ENCODE results near the gene CERS1. TPM values are rescaled to one million over a fixed set of nuclear protein-coding genes. Genes with fewer than 3 reads are reported as not detected.

CERS1 gene
- total RNA-seq, 2 experiments from 2014 or later: not detected

- Histone ChIP-seq H3K27ac (ENCODE audit: low read depth in 1 of 2, low read length in 2 of 2) (no peak overlapping the region), H3K9me3 (ENCODE audit: control insufficient read depth in 1 of 2, insufficient read depth in 1 of 2, low read length in 2 of 2) (no peaks in the 10 kb centered on the region), H3K36me3 (ENCODE audit: insufficient read depth, low read length) (peaks cover 99% of the 10 kb centered on the region), H3K4me1 (ENCODE audit: insufficient read depth, low read length) (no peaks in the 10 kb centered on the region), H3K4me3 (ENCODE audit: low read length) (no peak overlapping the region), H3K27me3 (ENCODE audit: control insufficient read depth in 1 of 2, insufficient read depth in 2 of 2, low read length in 2 of 2) (no peaks in the 10 kb centered on the region)
- intact Hi-C loops (cut with DNase I, micrococcal nuclease): no loop called here
- ATAC-seq (ENCODE audit: poor library complexity) (no peak), DNase-seq (no peak)
- Mint-ChIP-seq H3K27me3 (no peaks in the 10 kb centered on the region), H3K4me1 (ENCODE audit: low read depth) (no peaks in the 10 kb centered on the region), H3K9me3 (no peaks in the 10 kb centered on the region), H3K4me3 (no peak overlapping the region), H3K36me3 (ENCODE audit: low read depth) (peaks cover 93% of the 10 kb centered on the region), H3K27ac (no peak overlapping the region)
- CTCF ChIA-PET: no interaction called here
- POLR2A ChIA-PET: no interaction called here
- TF ChIP-seq CTCF (IDR thresholded peaks at IDR 0.05): no peak
These were observed 38.7 kb downstream of the CERS1 start for GRCh38 chr19:18857223-18857622.

GRCh38 chr19:18856385-18857126 is 39.4 kb downstream of the CERS1 start:
- H3K9me3 Mint-ChIP-seq: no peaks in the 10 kb centered on the region
- POLR2A ChIA-PET: no interaction called here
- no peaks in the 10 kb centered on the region for H3K4me1 ChIP-seq (ENCODE audit: insufficient read depth, low read length)
- no peaks in the 10 kb centered on the region for H3K4me1 Mint-ChIP-seq (ENCODE audit: low read depth)
- peaks cover 93% of the 10 kb centered on the region for H3K36me3 Mint-ChIP-seq (ENCODE audit: low read depth)
- H3K27me3 Mint-ChIP-seq: no peaks in the 10 kb centered on the region
- no peak overlapping the region for H3K4me3 ChIP-seq (ENCODE audit: low read length)
- DNase-seq (no peak), ATAC-seq (ENCODE audit: poor library complexity) (no peak)
- no peak overlapping the region for H3K27ac ChIP-seq (ENCODE audit: low read depth in 1 of 2, low read length in 2 of 2)
- no peak overlapping the region for H3K4me3 Mint-ChIP-seq
- peaks cover 99% of the 10 kb centered on the region for H3K36me3 ChIP-seq (ENCODE audit: insufficient read depth, low read length)
- intact Hi-C loops (cut with DNase I, micrococcal nuclease): no loop called here
- H3K9me3 ChIP-seq (ENCODE audit: control insufficient read depth in 1 of 2, insufficient read depth in 1 of 2, low read length in 2 of 2): no peaks in the 10 kb centered on the region
- TF ChIP-seq CTCF (IDR thresholded peaks at IDR 0.05): no peak
- no peaks in the 10 kb centered on the region for H3K27me3 ChIP-seq (ENCODE audit: control insufficient read depth in 1 of 2, insufficient read depth in 2 of 2, low read length in 2 of 2)
- no peak overlapping the region for H3K27ac Mint-ChIP-seq
- CTCF ChIA-PET: interaction anchor here (1.4 kb wide), 1 partner anchor 10 kb away, joined by 3 read pairs; no protein-coding TSS in a partner anchor

GRCh38 chr19:18855647-18856384 is 40.1 kb downstream of the CERS1 start:
- Histone ChIP-seq H3K9me3 (ENCODE audit: control insufficient read depth in 1 of 2, insufficient read depth in 1 of 2, low read length in 2 of 2) (no peaks in the 10 kb centered on the region), H3K4me1 (ENCODE audit: insufficient read depth, low read length) (no peaks in the 10 kb centered on the region), H3K4me3 (ENCODE audit: low read length) (no peak overlapping the region), H3K36me3 (ENCODE audit: insufficient read depth, low read length) (peaks cover 99% of the 10 kb centered on the region), H3K27ac (ENCODE audit: low read depth in 1 of 2, low read length in 2 of 2) (no peak overlapping the region), H3K27me3 (ENCODE audit: control insufficient read depth in 1 of 2, insufficient read depth in 2 of 2, low read length in 2 of 2) (no peaks in the 10 kb centered on the region)
- no peaks in the 10 kb centered on the region for H3K4me1 Mint-ChIP-seq (ENCODE audit: low read depth)
- H3K4me3 Mint-ChIP-seq: no peak overlapping the region
- H3K27me3 Mint-ChIP-seq: no peaks in the 10 kb centered on the region
- DNase-seq (no peak), ATAC-seq (ENCODE audit: poor library complexity) (no peak)
- TF ChIP-seq CTCF (IDR thresholded peaks at IDR 0.05): no peak
- ChIA-PET CTCF (interaction anchor here (1.2 to 1.4 kb wide), 2 partner anchors 9 to 10 kb away, joined by 3 read pairs; no protein-coding TSS in a partner anchor), POLR2A (no interaction called here)
- H3K27ac Mint-ChIP-seq: no peak overlapping the region
- H3K9me3 Mint-ChIP-seq: no peaks in the 10 kb centered on the region
- peaks cover 93% of the 10 kb centered on the region for H3K36me3 Mint-ChIP-seq (ENCODE audit: low read depth)
- intact Hi-C loops (cut with DNase I, micrococcal nuclease): no loop called here

All from CD4-positive, alpha-beta T cell (primary cell).